ENCODE results near the gene FOXO3. TPM values are rescaled to one million over a fixed set of nuclear protein-coding genes. Genes with fewer than 3 reads are reported as not detected.
A peak's percentile ranks its signal among the peaks of the same experiment; 100 is the strongest.

The FOXO3 gene
- total RNA-seq, 2 donors from 2014 or later: 33.4 to 61.7 TPM

GRCh38 chr6:108549241-108549640, 11.5 kb upstream of the FOXO3 start:
- Histone ChIP-seq H3K4me3 (no peak overlapping the region), H3K27ac (no peak overlapping the region), H3K27me3 (no peaks in the 10 kb centered on the region), H3K36me3 (no peaks in the 10 kb centered on the region), H3K9ac (ENCODE audit: low read depth in 2 of 2, low read length in 2 of 2) (no peak overlapping the region), H3K9me3 (no peaks in the 10 kb centered on the region), H3K4me1 (no peaks in the 10 kb centered on the region)
- DNase-seq: no peak
- intact Hi-C loops (cut with DNase I): loop anchor here (10.0 kb wide), 1 partner anchor 846 kb away; no protein-coding TSS in a partner anchor
- no peak for TF ChIP-seq CTCF (IDR thresholded peaks at IDR 0.05)

- intact Hi-C loops (cut with DNase I): loop anchor here (10.0 kb wide), 1 partner anchor 845 kb away; no protein-coding TSS in a partner anchor
These were observed 11.0 kb upstream of the FOXO3 start for GRCh38 chr6:108549741-108550140.

GRCh38 chr6:108550256-108550655, 10.5 kb upstream of the FOXO3 start:
- intact Hi-C loops (cut with DNase I): no loop called here
- Histone ChIP-seq H3K9ac (ENCODE audit: low read depth in 2 of 2, low read length in 2 of 2) (no peak overlapping the region), H3K9me3 (no peaks in the 10 kb centered on the region), H3K27me3 (no peaks in the 10 kb centered on the region), H3K27ac (no peak overlapping the region), H3K4me1 (no peaks in the 10 kb centered on the region), H3K36me3 (no peaks in the 10 kb centered on the region), H3K4me3 (no peak overlapping the region)
- TF ChIP-seq CTCF (IDR thresholded peaks at IDR 0.05): no peak
- DNase-seq: no peak

More at GRCh38 chr6:108549741-108550140, 11.0 kb upstream of the FOXO3 start:
- H3K4me3 ChIP-seq: no peak overlapping the region
- no peaks in the 10 kb centered on the region for H3K36me3 ChIP-seq
- no peak overlapping the region for H3K9ac ChIP-seq (ENCODE audit: low read depth in 2 of 2, low read length in 2 of 2)
- no peaks in the 10 kb centered on the region for H3K27me3 ChIP-seq
- no peak overlapping the region for H3K27ac ChIP-seq
- DNase-seq: no peak
- no peaks in the 10 kb centered on the region for H3K9me3 ChIP-seq
- no peaks in the 10 kb centered on the region for H3K4me1 ChIP-seq
- no peak for TF ChIP-seq CTCF (IDR thresholded peaks at IDR 0.05)

GRCh38 chr6:108555399-108556052, 5.2 kb upstream of the FOXO3 start:
- TF ChIP-seq CTCF (IDR thresholded peaks at IDR 0.05): no peak
- H3K9me3 ChIP-seq: no peaks in the 10 kb centered on the region
- no peak overlapping the region for H3K9ac ChIP-seq (ENCODE audit: low read depth in 2 of 2, low read length in 2 of 2)
- no peak overlapping the region for H3K27ac ChIP-seq
- no peaks in the 10 kb centered on the region for H3K27me3 ChIP-seq
- intact Hi-C loops (cut with DNase I): no loop called here
- H3K4me3 ChIP-seq: no peak overlapping the region
- no peak for DNase-seq
- H3K4me1 ChIP-seq: no peaks in the 10 kb centered on the region
- no peaks in the 10 kb centered on the region for H3K36me3 ChIP-seq

GRCh38 chr6:108556250-108556649, 4.5 kb upstream of the FOXO3 start:
- no peaks in the 10 kb centered on the region for H3K9me3 ChIP-seq
- no peaks in the 10 kb centered on the region for H3K36me3 ChIP-seq
- TF ChIP-seq CTCF (IDR thresholded peaks at IDR 0.05): no peak
- intact Hi-C loops (cut with DNase I): no loop called here
- H3K27ac ChIP-seq: peak overlapping the region; percentile 100
- no peak overlapping the region for H3K4me3 ChIP-seq
- H3K4me1 ChIP-seq: no peaks in the 10 kb centered on the region
- no peak overlapping the region for H3K9ac ChIP-seq (ENCODE audit: low read depth in 2 of 2, low read length in 2 of 2)
- DNase-seq: no peak
- H3K27me3 ChIP-seq: no peaks in the 10 kb centered on the region
